Measurements from ENCODE around the gene FAP.

The FAP gene

GRCh38 chr2:162125138-162125537 is 118.1 kb downstream of the FAP start:
- DNase-seq: no peak

- no peak for DNase-seq
Measured at GRCh38 chr2:162123806-162124758, 119.2 kb downstream of the FAP start.

Data from left hindlimb (tissue), 1 donor.